Liver (tissue), 2 donors: Measurements from ENCODE around the gene PAX5.

Experiments used
- YY1 ChIP-seq: IDR thresholded peaks from 2 replicates; pipeline ENCODE4 v1.6.1; 2016; ENCODE audit warnings: antibody characterized with exemption, mild to moderate bottlenecking
- TF ChIP-seq, protein P1 (sequence below): fragments of 150-350 bp; IDR thresholded peaks from 2 replicates; pipeline ENCODE4 v1.5.1; 2017; ENCODE audit warnings: improper control_type of control experiment, low read depth, low read length; ENCODE audit not compliant: missing input control
- donor health status: healthy.

DNA sequence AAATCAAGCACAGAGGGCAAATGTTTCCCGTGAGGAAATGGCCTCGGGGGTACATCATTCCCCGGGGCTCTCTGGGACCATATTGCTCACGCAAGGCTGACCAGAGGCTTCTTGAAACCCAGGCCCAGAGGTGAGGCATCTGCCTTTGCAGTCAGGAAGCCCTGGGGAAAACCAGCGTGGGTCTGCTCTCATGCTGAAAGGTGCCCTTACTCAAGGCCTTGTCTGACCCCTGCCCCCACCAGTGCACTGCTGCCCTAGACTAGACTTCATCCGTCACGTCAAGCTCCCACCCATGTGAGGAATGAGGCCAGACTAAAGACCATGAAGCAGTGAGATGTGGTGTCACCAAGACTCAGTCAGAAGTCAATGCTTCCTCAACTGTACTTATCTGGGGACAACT lies 66.1 kb downstream of the PAX5 start:
- TF ChIP-seq, protein P1, sequence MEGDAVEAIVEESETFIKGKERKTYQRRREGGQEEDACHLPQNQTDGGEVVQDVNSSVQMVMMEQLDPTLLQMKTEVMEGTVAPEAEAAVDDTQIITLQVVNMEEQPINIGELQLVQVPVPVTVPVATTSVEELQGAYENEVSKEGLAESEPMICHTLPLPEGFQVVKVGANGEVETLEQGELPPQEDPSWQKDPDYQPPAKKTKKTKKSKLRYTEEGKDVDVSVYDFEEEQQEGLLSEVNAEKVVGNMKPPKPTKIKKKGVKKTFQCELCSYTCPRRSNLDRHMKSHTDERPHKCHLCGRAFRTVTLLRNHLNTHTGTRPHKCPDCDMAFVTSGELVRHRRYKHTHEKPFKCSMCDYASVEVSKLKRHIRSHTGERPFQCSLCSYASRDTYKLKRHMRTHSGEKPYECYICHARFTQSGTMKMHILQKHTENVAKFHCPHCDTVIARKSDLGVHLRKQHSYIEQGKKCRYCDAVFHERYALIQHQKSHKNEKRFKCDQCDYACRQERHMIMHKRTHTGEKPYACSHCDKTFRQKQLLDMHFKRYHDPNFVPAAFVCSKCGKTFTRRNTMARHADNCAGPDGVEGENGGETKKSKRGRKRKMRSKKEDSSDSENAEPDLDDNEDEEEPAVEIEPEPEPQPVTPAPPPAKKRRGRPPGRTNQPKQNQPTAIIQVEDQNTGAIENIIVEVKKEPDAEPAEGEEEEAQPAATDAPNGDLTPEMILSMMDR = no peak
- no peak for TF ChIP-seq YY1
